GM18867 (cell line): ENCODE results near the gene LUM.

ENCODE experiments used
- ATAC-seq: cut with Tn5 transposase; IDR thresholded peaks from one replicate; pipeline ENCODE4 v1.9.1; 2021; ENCODE audit warnings: mild to moderate bottlenecking, moderate library complexity; ENCODE audit not compliant: unreplicated experiment

LUM gene

GRCh38 chr12:91111366-91112325 is at the start of gene LUM:
TSS of gene LUM (minus strand) at chr12:91111494. CDS start at chr12:91108979, 2,515 bp downstream.
- ATAC-seq: no peak

- no peak for ATAC-seq
Observed at GRCh38 chr12:91161009-91161408, 49.7 kb upstream of the LUM start.

- ATAC-seq: no peak
Observed at GRCh38 chr12:91155990-91156389, 44.7 kb upstream of the LUM start.

- ATAC-seq: no peak
Observed at GRCh38 chr12:91154131-91154530, 42.8 kb upstream of the LUM start.

GRCh38 chr12:91144053-91144452 is 32.8 kb upstream of the LUM start:
- ATAC-seq: no peak

- ATAC-seq: no peak
Observed at GRCh38 chr12:91143206-91143605, 31.9 kb upstream of the LUM start.

- no peak for ATAC-seq
Observed at GRCh38 chr12:91142221-91142631, 30.9 kb upstream of the LUM start.

GRCh38 chr12:91140026-91140931 is 29.0 kb upstream of the LUM start:
- no peak for ATAC-seq

- ATAC-seq: no peak
Observed at GRCh38 chr12:91139286-91139685, 28.0 kb upstream of the LUM start.

GRCh38 chr12:91138337-91138920 is 27.1 kb upstream of the LUM start:
- ATAC-seq: no peak

GRCh38 chr12:91133871-91134270 is 22.6 kb upstream of the LUM start:
- ATAC-seq: no peak

GRCh38 chr12:91129662-91130362 is 18.5 kb upstream of the LUM start:
- ATAC-seq: no peak

- peak; percentile 62 for ATAC-seq
Observed at GRCh38 chr12:91127751-91128150, 16.5 kb upstream of the LUM start.

- no peak for ATAC-seq
Observed at GRCh38 chr12:91127306-91127705, 16.0 kb upstream of the LUM start.

GRCh38 chr12:91126516-91126915 is 15.2 kb upstream of the LUM start:
- ATAC-seq: no peak

GRCh38 chr12:91123236-91123916 is 12.1 kb upstream of the LUM start:
- ATAC-seq: no peak

- no peak for ATAC-seq
Observed at GRCh38 chr12:91120781-91121180, 9.5 kb upstream of the LUM start.

GRCh38 chr12:91119089-91119488 is 7.8 kb upstream of the LUM start:
- ATAC-seq: no peak

- no peak for ATAC-seq
Observed at GRCh38 chr12:91113621-91114020, 2.3 kb upstream of the LUM start.

GRCh38 chr12:91110311-91110924 is 876 bp downstream of the LUM start:
- no peak for ATAC-seq
